ENCODE measurements around the gene DEFB125. TPM values are rescaled to one million over a fixed set of nuclear protein-coding genes. Genes with fewer than 3 reads are reported as not detected.
"Not testable (repeated sequence)": the region's sequence is repeated elsewhere in the genome, so short reads cannot be mapped to it uniquely, and the experiment has no call there.

The DEFB125 gene
- total RNA-seq, 4 donors from 2014 or later = not detected

GRCh38 chr20:112396-112795 is 24.9 kb downstream of the DEFB125 start:
- TF ChIP-seq POLR2A (IDR thresholded peaks at IDR 0.05) (no peak), CTCF (IDR thresholded peaks at IDR 0.05) (no peak)
- Histone ChIP-seq H3K4me1 (no peaks in the 10 kb centered on the region), H3K9me3 (peaks cover 0 to 3% of the 10 kb centered on the region in 2 donors), H3K27ac (no peak overlapping the region), H3K36me3 (no peaks in the 10 kb centered on the region), H3K4me3 (no peak overlapping the region), H3K27me3 (no peaks in the 10 kb centered on the region)
- intact Hi-C loops (cut with DNase I; ENCODE audit: low total_unique reads) = no loop called here
- DNase-seq = no peak

GRCh38 chr20:117518-117917 is 30.0 kb downstream of the DEFB125 start:
- Histone ChIP-seq H3K4me3 (no peak overlapping the region), H3K9me3 (peaks cover 0 to 6% of the 10 kb centered on the region in 2 donors), H3K36me3 (no peaks in the 10 kb centered on the region), H3K27me3 (no peaks in the 10 kb centered on the region), H3K4me1 (no peaks in the 10 kb centered on the region), H3K27ac (no peak overlapping the region)
- TF ChIP-seq POLR2A (IDR thresholded peaks at IDR 0.05) (no peak), CTCF (IDR thresholded peaks at IDR 0.05) (no peak)
- intact Hi-C loops (cut with DNase I; ENCODE audit: low total_unique reads) = no loop called here
- no peak for DNase-seq

- DNase-seq; H3K36me3 ChIP-seq; H3K9me3 ChIP-seq; intact Hi-C loops (cut with DNase I; ENCODE audit: low total_unique reads); H3K27me3 ChIP-seq; H3K4me3 ChIP-seq; H3K4me1 ChIP-seq; H3K27ac ChIP-seq: not testable (repeated sequence)
Observed at GRCh38 chr20:129786-130323, 42.4 kb downstream of the DEFB125 start.

GRCh38 chr20:137668-138490 is 50.4 kb downstream of the DEFB125 start:
- intact Hi-C loops (cut with DNase I; ENCODE audit: low total_unique reads) = no loop called here
- TF ChIP-seq CTCF (IDR thresholded peaks at IDR 0.05) (no peak), POLR2A (IDR thresholded peaks at IDR 0.05) (no peak)
- H3K36me3 ChIP-seq = no peaks in the 10 kb centered on the region

GRCh38 chr20:142290-142689 is 54.8 kb downstream of the DEFB125 start, which contains the start of gene DEFB126:
DEFB126 (plus strand) TSS chr20:142590; CDS start chr20:142629, 39 bp downstream.
- no peak for DNase-seq
- Histone ChIP-seq H3K27me3 (peaks cover 0 to 7% of the 10 kb centered on the region in 2 donors), H3K4me3 (no peak within 1 kb of the TSS), H3K4me1 (no peaks in the 10 kb centered on the region), H3K9me3 (no peaks in the 10 kb centered on the region), H3K36me3 (no peaks in the 10 kb centered on the region), H3K27ac (no peak within 1 kb of the TSS)
- intact Hi-C loops (cut with DNase I; ENCODE audit: low total_unique reads) = no loop called here
- TF ChIP-seq CTCF (IDR thresholded peaks at IDR 0.05) (no peak), POLR2A (IDR thresholded peaks at IDR 0.05) (no peak)

More at GRCh38 chr20:137668-138490, 50.4 kb downstream of the DEFB125 start:
- Histone ChIP-seq H3K9me3 (no peaks in the 10 kb centered on the region), H3K27me3 (peaks cover 0 to 7% of the 10 kb centered on the region in 2 donors), H3K4me1 (no peaks in the 10 kb centered on the region), H3K27ac (no peak overlapping the region), H3K4me3 (no peak overlapping the region)
- DNase-seq = no peak
